ENCODE data around the gene GIT2.
A peak's percentile ranks its signal among the peaks of the same experiment; 100 is the strongest.

The GIT2 gene

GRCh38 chr12:109888179-109889020 is 107.8 kb downstream of the GIT2 start:
- DNase-seq (ENCODE audit: low spot score) = no peak

GRCh38 chr12:109885616-109886015 is 110.6 kb downstream of the GIT2 start:
- DNase-seq (ENCODE audit: low spot score) = no peak

GRCh38 chr12:109883461-109883860 is 112.7 kb downstream of the GIT2 start:
- DNase-seq (ENCODE audit: low spot score) = no peak

DNA sequence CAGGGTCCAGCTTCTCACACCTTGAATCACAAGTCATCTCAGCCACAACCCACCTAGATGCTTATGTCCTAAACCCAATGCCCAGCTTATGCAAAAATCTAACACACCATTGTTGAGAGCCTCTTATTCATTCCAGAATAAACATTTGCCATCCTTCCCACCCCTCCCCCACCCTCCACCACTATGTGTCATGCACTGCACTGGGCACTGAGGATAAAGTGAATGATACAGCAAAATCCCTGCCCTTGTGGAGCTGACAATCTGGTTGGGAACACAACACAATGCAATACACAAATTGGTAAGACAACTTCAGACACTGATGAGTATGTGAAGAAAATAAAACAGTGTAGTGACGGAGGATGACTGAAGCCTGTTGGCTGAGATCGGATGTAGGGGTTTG is 114.4 kb downstream of the GIT2 start:
- DNase-seq (ENCODE audit: low spot score) = no peak

- no peak for DNase-seq (ENCODE audit: low spot score)
Observed at GRCh38 chr12:109880938-109881337, 115.2 kb downstream of the GIT2 start.

DNA sequence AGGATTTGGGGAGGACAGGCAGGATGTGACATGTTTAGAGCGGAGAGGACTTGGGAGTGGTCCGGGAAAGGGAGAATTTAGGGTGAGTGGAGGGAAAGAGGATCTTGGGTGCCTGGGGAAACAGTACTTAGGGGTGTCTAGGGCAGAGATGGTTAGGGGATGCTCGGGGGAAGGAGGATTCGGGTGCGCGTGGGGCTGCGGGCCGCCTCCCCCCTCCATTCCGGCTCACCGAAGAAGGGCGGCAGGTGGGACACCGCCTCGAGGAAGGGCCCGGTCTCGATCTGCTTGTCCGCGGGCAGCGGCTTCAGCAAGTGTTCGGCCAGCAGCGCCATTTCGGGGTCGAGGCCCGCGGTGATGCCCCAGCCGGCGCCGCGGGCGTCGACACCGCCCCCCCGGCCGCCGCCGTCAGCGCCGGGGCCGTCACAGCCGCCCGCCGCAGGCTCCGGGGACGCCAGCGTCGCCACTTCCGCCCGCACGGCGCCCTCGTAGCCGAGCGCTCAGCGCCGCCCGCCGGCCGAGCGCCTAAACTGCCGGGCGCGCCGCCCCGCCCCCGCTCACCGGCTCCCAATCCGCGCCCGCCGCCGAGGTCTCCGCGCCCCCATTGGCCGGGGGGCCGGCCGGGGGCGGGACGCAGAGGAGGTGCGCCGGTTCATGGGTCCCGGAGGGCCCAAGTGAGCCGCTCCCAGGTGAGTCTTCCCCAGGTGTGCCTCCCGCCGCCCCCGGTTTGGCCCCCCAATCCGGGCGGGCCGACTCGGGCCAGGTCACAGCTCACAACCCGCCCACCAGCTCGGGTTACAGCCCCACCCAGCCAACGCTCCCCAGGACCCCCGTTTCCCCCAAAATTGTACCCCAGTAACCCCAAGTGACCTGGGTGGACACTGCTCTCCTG is 115.9 kb downstream of the GIT2 start, which contains the start of gene GLTP:
TSS of gene GLTP (minus strand) at position 499 of the 889 bp plus-strand sequence. CDS start at position 332, 167 bp downstream.
- peak; percentile 86 for DNase-seq (ENCODE audit: low spot score)

Measured in Ammon's horn (tissue), 1 donor.